HG03095 (cell line): ENCODE data around the gene EDAR.

Experiments
- ATAC-seq: cut with Tn5 transposase; IDR thresholded peaks from one replicate; pipeline ENCODE4 v1.9.1; 2021; ENCODE audit warnings: moderate library complexity; ENCODE audit not compliant: unreplicated experiment

EDAR gene

DNA sequence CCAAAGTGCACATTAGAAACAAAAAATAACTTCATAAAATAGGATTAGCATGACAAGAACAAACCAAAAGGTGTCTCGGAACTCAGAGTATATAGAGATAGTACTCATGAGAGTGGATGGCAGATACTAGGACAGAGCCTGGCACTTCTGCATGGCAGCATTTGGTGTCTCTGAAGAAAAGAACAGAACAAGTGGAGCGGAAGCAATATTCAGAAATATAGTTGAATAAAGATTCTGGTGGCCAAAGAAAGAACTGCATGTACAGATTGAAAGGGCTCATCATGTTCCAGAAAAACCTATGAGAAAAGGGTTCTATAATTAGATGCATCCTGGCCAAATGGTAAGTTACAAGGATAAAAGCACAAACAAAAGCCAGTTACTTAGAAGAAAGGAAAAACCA is 111.5 kb downstream of the EDAR start:
- ATAC-seq: no peak

DNA sequence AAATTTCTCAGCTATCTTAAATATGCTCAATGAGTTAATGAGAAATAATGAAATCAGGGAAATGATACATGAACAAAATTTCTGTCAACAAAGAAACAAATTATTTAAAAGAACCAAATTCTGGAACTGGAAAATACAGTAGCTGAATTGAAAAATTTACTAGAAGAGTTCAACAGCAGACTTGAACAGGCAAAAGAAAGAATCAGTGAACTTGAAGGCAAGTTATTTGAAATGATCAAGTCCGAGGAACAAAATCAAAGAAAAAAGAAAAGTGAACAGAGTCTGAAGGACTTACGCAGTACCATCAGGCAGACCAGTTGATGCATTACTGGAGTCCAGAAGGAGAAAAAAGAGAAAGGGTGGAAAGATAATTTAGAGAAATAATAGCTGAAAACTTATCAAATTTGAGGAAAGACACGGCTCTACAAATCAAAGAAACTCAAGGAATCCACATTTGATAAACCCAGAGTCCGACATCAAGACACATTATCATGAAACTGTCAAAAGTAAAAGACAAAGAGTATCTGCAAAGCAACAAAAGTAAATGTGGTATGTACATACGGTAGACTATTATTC is 118.9 kb downstream of the EDAR start:
- ATAC-seq: no peak

DNA sequence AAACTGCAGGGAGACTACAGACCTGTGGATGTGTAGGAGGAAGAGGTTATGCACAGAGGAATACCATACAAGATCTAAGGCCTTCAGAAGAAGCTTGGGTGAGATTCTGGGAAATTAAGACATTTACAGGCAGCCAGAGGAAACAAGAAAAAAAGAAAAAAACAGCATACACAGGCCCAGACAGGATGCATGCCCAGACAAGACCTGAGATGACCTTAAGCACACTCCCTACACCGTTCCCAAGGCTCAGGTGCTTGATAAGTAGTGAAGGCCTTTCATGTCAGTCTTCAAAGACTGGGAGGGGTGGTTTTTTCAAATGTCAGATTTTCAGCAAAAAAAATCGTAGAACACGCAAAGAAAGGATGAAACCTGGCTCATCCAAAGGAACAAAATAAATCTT is 119.5 kb downstream of the EDAR start:
- no peak for ATAC-seq

DNA sequence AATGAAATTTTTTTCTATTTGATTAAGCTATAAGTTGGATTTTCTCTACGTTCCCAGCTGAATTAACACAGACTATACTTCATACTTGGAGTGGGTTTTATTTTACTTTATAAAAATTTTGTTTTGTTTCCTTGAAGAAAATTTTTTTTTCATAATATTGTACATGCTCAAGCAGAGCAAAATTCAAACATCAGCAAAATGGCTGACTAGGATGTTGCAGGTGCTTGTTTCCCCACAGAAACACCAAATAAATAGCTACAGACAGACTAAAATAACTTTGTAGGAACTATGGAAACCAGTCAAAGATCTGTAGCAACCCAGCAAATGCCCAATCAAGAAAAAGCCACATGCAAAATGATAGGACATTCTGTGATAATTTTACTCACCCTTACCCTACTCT is 120.1 kb downstream of the EDAR start:
- no peak for ATAC-seq

DNA sequence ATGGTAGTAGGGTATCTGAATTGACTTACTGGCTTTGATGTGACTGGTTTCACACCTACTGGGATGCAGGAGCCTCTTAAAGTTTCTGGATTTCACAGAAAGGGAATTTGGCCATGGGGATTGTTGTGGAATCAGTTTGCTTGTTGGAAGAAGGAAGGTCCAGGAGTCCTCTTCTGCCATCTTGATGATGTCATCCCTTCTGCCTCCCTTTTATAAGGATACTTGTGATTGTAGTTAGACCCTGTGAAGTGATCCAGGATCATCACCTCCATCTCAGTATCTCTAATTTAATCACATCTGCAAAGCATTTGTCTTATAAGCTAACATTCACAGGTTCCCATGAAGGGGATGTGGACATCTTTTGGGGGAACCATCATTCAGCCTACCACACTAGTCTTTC is 123.0 kb downstream of the EDAR start:
- no peak for ATAC-seq

DNA sequence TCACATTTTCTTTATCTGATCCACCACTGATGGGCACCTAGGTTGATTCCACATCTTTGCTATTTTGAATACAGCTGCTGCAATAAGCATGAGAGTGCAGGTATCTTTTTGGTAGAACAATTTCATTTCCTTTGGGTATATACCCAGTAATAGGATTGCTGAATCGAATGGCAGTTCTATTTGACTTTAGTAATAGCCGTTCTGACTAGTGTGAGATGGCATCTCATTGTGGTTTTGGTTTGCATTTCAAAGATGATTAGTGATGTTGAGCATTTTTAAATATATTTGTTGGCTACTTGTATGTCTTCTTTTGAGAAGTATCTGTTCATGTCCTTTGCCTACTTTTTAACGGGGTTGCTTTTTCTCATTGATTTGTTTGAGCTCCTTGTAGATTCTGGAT is 130.1 kb downstream of the EDAR start:
- ATAC-seq: no peak

DNA sequence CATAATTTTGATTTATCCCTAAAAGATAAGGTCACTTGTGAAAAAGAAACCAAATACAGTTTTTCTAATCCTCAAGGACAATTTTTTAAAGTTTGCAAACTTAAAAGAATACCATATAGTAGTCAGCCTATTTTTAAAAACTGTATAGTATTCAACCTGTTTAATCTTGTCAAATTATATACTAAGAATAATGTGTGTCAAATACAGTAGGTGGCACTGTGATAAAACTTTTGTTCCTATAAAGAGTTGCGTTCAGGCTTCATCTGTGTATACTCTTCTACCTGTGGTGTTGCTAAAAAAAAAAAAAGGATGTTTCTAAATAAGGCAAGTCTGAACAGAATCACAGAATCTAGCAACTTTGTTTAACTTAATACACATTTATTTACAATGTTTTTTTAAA is 133.8 kb downstream of the EDAR start:
- no peak for ATAC-seq

GRCh38 chr2:108854484-108854883 is 134.5 kb downstream of the EDAR start:
- ATAC-seq: no peak

GRCh38 chr2:108853421-108853820 is 135.6 kb downstream of the EDAR start:
- ATAC-seq: no peak

GRCh38 chr2:108852375-108852774 is 136.6 kb downstream of the EDAR start:
- ATAC-seq: no peak

DNA sequence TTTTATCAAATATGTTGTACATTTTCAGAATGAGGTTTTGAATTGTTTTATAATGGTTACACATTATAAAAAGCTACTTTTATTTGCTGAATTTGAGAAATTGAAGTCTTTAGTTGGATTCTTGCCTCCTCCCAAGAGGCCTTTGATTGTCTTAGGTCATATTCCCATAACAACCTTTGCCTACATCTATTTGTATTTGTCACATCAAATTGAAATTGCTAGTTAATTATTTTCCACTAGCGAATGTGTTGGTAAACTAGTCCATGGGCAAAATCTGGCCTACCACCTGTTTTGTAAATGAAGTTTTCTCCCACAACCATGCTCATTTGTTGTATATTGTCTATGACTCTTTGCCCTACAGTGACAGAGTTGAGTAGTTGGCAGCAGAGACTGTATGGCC is 142.0 kb downstream of the EDAR start:
- ATAC-seq: no peak

DNA sequence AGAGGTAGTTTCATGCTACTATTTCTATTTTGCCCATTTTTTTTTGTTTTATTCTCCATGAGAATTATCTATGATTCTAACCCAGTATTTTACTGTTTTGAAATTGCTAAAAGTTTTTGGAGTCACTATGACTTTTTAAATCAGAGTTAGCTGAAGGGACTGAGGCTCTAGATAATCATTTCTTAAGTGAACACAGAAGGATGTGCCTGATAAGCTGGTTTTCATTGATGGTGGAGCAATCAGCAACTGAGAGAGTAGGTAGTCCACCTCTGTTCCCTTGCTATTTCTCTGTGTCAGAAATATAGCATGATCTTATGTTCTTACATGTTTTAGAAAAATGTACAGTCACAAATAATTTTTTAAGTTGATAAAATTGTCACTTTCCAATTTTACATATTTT is 143.1 kb downstream of the EDAR start:
- no peak for ATAC-seq
